T-helper 1 cell treated with Interleukin-12 subunit alpha and Interleukin-12 subunit beta and Interleukin-4 antibody, amounts not matched to agents 30 ng/mL and 1 ng/mL, for 36 hours (primary cell): ENCODE measurements around the gene BIRC5. TPM values are rescaled to one million over a fixed set of nuclear protein-coding genes. Genes with fewer than 3 reads are reported as not detected.
"Not testable (repeated sequence)": the region's sequence is repeated elsewhere in the genome, so short reads cannot be mapped to it uniquely, and the experiment has no call there.

Source experiments
- intact Hi-C: fragments of 100-400 bp; cut with micrococcal nuclease; formaldehyde crosslinking; loops from one replicate; pipeline ENCODE4 v1.15.1; 2024
- total RNA-seq: library from RNA; stranded (reverse); gene quantifications from 2 replicates; pipeline ENCODE4 v1.2.3, GENCODE V29; 2022

BIRC5 gene
- total RNA-seq, result 53.3 and 53.4 TPM in 2 replicates

DNA sequence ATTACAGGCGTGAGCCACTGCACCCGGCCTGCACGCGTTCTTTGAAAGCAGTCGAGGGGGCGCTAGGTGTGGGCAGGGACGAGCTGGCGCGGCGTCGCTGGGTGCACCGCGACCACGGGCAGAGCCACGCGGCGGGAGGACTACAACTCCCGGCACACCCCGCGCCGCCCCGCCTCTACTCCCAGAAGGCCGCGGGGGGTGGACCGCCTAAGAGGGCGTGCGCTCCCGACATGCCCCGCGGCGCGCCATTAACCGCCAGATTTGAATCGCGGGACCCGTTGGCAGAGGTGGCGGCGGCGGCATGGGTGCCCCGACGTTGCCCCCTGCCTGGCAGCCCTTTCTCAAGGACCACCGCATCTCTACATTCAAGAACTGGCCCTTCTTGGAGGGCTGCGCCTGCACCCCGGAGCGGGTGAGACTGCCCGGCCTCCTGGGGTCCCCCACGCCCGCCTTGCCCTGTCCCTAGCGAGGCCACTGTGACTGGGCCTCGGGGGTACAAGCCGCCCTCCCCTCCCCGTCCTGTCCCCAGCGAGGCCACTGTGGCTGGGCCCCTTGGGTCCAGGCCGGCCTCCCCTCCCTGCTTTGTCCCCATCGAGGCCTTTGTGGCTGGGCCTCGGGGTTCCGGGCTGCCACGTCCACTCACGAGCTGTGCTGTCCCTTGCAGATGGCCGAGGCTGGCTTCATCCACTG, at the start of gene BIRC5:
TSS of gene BIRC5 (plus strand) at position 238 of the 690 bp plus-strand sequence. CDS start at position 302, 64 bp downstream.
- intact Hi-C loops, result loop anchor here (1.0 kb wide), 5 partner anchors 27 to 256 kb away; partner anchors contain the start of genes AFMID, SYNGR2, TK1 and TNRC6C

DNA sequence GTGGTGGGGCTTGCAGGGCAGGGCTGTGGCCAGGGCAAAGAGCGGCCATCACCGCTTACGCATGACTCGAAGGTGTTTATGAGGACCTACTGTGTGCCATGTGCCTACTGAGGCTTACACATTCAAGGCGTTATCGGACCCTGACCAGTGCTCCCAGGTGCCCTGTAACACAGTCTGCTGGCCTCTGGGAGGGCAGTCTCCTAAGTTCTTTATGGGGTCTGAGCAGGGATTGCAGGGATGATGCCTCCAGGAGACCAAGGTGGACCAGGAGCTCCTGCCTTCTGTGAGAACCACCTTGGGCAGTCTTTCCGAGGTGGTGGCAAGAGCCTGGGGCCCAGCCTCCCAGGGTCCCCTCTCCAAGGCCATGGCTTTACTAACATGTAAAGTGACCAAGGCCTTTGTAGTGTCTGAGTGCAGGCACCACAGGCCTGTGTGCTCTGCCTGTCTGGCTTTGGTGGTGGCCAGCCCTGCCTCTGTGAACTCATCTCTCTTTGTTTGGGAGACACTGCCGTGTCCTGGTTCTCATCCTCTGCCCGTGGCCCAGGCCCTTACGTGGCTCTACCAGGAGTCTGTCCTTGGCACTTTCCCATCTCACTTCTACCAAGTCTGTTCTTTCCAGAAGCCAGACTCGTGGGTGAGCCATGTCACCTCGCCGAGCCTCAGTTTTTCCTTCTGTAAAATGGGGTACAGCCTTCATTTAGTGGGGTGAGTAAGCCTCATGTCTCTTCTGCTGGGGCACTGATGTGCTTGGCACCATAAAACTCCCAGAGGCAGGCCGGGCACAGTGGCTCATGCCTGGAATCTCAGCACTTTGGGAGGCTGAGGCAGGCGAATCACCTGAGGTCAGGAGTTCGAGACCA, 49.1 kb upstream of the BIRC5 start:
- intact Hi-C loops, result loop anchor here (5.0 to 10.0 kb wide), 2 partner anchors 33 to 810 kb away; partner anchors contain the start of genes LGALS3BP and TMC8

DNA sequence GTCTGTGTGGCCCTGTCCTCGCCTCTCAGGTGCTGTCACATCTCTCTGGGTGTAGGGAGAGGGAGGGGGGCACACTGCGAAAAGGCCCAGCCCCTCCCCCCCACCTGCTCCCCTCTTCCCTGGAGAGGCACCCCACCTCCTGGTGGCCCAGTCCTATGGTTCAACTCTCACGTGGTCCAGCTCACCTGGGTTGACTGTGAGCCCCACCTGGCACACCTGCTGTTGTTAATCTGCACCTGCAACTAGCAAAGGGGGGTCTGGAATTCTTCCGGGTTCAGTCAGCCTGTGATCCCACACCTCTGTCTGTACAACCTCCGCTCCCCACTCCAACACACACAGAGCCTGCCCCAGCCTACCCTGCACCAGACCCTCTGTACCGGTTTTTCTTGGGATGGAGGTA, 47.6 kb upstream of the BIRC5 start:
- intact Hi-C loops, result loop anchor here (5.0 to 10.0 kb wide), 2 partner anchors 34 to 808 kb away; partner anchors contain the start of genes LGALS3BP and TMC8

DNA sequence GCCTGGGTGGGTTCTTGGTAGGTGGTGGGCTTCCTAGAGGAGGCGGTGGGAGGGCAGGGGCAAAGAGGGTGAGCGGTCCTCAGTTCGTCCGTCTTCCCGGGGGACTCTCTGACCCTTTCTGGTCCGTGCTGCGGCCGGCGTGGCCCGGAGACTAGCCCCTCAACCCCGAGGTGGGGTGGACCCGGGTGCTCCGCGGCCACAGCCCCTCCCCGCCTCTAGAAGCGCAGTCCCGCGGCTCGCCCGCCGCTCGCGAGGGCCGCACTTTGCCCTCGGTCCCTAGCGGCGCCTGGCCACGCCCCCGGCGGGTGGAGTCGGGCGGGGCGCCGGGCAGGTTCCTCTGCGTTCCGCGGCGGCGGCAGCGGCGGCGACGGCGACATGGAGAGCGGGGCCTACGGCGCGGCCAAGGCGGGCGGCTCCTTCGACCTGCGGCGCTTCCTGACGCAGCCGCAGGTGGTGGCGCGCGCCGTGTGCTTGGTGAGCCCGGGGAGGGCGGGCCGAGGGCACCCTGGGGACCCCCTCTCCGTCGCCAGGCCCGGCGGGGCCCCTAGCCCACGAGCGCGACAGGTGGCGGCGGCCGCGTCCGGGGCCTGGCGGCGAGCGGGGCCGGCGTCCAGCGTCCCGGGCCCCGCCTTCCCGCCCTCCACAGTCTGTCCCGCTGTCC, 45.7 kb upstream of the BIRC5 start, which contains the start of gene SYNGR2:
TSS of gene SYNGR2 (plus strand) at position 340 of the 661 bp plus-strand sequence. CDS start at position 376, 36 bp downstream.
- intact Hi-C loops, result loop anchor here (1.0 to 10.0 kb wide), 8 partner anchors 19 to 806 kb away; partner anchors contain the start of genes AFMID, BIRC5, LGALS3BP and TK1

DNA sequence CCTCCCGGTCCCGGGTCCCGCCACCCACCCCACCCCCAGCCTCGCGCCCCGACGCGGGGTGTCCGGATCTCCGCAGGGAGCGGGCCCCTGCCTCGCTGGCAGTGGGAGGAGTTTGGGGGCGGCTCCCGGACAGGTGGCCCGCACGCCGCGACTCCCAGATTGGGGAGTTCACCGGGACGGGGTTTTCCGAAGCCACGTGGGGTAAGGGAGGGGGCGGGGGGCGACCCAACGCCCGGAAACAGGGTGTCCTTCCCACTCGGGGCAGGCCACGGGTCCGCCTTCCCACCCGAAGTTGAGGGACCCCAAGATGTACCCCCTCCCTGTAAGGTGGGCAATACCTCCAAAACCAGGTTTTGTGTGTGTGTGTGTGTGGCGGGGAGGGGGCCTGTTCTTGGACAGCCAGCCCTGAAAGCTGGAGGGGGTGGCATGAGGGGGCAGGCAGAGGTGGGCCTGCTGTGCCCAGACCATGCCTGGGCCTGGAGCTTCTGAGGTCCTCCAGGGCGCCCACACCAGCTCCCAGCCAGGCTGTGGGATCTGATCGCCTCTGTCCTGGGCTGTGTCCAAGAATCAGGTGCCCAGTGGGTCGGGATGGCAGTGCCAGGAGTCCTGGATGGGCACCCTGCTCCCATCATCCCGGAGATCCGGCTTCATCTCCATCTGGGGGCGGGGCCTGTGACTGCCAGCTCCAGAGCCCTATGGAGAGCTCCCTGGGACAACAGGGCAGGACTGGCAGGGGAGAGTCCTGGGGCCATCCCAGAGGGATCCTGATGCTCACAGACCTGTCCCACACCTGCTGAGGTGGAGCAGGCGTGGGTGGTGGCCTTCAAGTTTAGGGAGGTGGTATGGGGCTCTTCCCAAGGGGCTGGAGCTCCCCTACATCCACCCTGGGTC, 44.9 kb upstream of the BIRC5 start:
- intact Hi-C loops, result loop anchor here (1.0 to 10.0 kb wide), 8 partner anchors 18 to 806 kb away; partner anchors contain the start of genes AFMID, BIRC5, LGALS3BP and TK1

DNA sequence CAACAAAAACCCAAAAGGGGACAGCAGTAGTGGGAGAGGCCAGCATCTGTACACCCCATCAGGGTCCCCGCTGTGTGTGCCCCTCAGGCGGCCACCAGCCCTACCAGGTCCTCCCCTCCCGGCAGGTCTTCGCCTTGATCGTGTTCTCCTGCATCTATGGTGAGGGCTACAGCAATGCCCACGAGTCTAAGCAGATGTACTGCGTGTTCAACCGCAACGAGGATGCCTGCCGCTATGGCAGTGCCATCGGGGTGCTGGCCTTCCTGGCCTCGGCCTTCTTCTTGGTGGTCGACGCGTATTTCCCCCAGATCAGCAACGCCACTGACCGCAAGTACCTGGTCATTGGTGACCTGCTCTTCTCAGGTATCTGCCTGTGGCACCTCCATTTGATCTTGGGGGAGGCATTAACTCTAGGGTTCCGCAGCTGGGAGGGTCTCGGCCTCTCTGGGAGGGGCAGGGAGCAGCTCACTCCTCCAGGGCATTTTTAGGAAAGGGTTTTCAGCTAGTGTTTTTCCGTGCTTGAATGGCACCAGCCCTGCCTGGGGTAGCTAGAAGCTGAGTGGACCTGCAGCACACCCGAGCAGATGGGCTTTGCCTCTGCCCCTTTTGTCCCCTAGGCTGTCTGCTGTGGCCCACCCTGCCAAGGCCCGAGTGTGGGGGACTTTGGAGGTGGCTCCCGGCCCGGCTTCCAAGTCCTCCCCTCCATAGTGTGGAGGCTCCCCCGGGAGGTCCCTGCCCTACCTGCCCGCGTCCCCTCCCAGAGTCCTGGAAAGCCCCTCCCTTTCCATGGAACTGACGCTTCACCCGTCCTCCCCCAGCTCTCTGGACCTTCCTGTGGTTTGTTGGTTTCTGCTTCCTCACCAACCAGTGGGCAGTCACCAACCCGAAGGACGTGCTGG, 43.1 kb upstream of the BIRC5 start:
- intact Hi-C loops, result no loop called here

DNA sequence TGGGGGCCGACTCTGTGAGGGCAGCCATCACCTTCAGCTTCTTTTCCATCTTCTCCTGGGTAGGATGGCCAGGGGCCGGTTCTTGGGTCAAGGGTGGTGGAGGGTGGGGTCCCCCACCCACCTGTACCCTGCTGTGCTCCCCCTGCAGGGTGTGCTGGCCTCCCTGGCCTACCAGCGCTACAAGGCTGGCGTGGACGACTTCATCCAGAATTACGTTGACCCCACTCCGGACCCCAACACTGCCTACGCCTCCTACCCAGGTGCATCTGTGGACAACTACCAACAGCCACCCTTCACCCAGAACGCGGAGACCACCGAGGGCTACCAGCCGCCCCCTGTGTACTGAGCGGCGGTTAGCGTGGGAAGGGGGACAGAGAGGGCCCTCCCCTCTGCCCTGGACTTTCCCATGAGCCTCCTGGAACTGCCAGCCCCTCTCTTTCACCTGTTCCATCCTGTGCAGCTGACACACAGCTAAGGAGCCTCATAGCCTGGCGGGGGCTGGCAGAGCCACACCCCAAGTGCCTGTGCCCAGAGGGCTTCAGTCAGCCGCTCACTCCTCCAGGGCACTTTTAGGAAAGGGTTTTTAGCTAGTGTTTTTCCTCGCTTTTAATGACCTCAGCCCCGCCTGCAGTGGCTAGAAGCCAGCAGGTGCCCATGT, 42.3 kb upstream of the BIRC5 start:
- intact Hi-C loops, result not testable (repeated sequence)

DNA sequence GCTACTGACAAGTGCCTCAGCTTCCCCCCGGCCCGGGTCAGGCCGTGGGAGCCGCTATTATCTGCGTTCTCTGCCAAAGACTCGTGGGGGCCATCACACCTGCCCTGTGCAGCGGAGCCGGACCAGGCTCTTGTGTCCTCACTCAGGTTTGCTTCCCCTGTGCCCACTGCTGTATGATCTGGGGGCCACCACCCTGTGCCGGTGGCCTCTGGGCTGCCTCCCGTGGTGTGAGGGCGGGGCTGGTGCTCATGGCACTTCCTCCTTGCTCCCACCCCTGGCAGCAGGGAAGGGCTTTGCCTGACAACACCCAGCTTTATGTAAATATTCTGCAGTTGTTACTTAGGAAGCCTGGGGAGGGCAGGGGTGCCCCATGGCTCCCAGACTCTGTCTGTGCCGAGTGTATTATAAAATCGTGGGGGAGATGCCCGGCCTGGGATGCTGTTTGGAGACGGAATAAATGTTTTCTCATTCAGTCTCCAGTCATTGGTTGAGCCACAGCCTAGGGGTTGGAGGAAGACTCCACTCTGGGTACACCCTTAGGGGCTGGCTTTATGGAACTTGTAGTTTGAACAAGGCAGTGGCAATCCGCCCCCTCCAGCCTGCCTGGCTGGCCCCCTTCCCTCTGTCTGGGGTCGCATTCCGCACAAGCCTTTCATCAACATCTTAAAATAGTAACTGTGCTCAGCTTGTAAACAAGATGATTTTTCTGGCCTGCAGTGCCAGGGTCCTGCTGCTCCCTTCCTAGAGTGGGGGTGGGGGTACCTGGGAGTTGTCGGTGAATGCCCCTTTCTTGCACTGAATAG, 41.6 kb upstream of the BIRC5 start:
- intact Hi-C loops, result no loop called here

DNA sequence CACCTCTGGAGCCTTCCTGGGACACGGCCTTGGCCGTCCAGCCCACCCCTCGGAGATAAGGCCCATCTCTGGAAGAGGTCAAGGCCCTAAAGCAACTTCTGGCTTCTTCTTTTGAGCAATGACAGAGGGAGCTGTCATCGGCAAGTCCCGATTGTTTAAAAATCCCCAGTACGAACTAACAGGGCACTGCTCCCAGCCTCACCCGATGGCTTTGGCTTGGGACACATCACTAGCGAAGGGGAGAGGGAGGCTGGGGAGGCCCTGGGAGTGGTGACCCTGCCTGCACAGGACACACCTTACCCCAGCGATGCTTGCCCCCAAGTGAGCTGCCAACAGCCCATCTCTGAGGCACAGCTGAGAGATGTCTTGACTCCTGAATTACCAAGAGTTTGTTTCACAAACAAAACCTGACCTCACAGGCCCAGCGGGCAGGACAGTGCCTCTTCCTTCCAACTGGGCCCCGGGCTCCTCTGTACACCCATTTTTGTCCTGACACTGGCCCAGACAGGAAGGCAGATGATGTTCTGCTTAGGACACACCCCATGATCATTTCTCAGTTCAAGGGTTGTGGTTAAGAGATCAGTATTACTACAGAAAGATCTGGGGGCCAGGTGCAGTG, 40.8 kb upstream of the BIRC5 start:
- intact Hi-C loops, result no loop called here

DNA sequence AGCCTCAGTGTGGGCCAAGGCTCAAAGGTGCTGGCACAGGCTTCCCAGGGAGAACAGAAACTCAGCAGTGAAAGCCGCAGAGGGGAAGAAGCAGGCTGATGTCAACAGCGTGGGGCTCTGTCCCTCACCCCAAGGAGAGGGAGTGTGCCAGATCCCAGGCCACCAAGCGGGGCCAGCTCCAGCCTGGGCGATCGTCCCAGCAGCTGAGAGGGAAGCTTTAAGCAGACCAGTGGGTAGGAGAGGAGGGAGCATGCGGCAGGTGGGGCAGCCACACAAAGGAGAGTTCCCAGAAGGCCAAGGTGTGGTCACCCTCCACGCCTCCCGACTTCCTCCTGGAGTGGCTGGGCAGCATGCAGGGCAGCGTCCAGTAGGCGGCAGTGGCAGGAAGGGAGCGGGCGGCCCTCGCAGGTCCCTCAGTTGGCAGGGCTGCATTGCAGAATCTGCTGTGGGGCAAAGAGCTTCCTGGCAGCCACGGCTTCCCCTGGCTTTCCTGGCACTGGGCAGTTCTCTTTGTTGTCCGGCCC, 39.6 kb upstream of the BIRC5 start:
- intact Hi-C loops, result no loop called here

DNA sequence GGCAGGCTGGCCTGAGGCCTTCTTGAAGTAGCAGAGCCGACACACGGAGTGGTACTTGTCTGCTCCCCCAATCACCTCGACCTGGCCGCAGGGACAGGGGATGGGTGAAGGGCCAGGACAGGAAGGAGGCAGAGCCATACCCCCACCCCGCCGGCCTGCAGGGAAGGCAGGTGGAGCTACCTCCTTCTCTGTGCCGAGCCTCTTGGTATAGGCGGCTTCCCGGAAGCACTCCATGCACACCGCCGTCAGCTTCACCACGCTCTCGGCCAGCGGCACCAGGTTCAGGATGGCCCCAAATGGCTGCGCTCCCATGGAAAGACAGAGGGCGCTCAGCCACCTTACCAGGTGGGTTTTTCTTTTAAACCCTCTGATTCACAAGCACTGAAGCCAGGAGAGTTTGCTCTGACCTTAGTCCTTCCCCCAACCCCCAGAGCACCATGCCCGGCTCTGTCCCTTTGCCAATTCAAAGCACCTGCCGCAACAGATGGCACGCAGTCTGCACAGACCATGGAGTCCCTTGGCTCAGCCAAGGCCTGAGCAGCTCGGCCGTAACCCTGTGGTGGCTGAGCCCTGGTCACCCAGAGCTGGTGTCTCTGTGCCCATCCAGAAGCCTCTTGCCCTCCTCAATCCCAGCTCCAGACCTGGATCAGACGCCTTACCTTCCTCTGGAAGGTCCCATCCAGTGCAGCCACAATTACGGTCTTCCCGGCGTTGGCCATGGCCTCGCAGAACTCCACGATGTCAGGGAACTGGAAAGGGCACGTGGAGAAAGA, 39.0 kb upstream of the BIRC5 start:
- intact Hi-C loops, result loop anchor here (5.0 kb wide), 1 partner anchor 293 kb away; no protein-coding TSS in a partner anchor

DNA sequence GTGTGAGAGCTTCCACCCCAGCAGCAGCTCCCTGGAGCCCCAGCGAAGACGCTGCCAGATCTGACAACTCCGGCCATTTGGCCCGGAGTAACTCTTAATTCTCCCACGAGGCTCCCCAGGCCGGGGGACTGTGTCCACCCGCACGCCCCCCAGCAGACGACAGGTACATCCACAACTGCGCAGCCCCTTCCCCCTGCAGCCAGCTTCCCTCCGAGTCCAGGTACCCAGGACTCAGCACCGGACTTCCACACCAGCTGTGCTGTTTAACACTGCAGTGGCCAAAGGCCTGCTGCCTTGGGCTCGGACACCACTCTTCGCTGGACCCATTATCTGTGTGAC, 38.4 kb upstream of the BIRC5 start:
- intact Hi-C loops, result loop anchor here (5.0 kb wide), 1 partner anchor 293 kb away; no protein-coding TSS in a partner anchor

DNA sequence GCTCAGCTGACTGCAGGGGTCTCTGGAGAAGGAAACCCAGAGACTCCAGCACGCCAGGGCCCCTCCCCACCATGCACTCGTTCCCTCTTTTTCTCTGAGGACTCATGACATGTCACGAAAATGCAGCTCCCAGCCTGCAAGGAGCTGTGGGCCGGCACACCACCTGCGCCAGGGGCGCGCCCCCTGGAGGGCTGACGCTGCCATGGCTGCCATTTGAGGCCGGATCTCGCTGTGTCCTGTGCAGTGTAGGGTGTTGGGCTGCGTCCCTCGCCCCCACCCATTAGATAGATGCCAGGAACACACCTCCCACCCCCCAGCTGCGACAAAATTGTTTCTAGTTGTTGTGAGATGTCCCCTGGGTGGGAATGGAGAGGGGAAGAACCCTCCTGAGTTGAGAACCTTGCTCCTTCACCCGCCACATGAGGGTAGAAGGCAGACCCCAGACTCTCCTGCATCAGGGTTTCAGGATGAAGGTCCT, 37.5 kb upstream of the BIRC5 start:
- intact Hi-C loops, result loop anchor here (1.0 to 5.0 kb wide), 6 partner anchors 11 to 294 kb away; partner anchors contain the start of genes AFMID and TK1

DNA sequence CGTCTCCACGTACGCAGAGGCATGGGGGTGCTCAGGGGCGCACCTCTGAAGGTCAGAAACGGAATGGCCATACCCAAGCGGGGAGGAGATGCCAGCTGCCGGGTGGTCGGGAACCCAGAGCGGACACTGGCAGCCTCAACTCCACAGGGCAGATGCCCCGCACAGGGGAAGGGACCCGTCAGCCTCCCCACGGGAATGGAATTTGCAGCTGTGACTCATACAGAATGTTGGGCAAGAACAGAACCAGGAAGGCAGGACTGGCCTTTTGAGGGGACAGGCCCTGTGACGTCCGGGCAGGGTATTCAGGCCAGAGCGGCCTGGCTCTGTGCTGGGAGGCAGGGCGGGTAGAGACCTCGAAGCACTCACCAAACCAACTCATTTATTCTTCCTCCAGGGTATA, 34.7 kb upstream of the BIRC5 start:
- intact Hi-C loops, result loop anchor here (5.0 kb wide), 1 partner anchor 297 kb away; no protein-coding TSS in a partner anchor

DNA sequence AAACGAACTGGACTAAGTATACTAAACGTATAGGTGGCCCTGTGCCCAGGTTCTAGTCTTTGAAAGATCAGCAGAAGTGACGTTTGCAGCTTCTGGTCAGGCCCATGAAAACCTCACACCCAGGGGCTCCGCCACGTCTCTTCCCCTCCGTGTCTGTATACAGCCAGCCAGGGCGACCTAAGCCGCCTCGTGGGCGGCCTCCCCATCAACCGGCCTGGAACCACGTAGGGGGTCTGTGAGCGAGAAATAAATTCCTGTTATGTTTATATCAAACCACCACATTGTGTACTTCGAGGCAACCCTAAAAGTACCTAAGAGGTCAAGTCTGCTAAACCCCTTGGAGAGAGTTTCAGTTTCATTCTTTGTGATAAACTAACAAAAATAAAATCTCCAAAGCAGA, 34.0 kb upstream of the BIRC5 start:
- intact Hi-C loops, result no loop called here

DNA sequence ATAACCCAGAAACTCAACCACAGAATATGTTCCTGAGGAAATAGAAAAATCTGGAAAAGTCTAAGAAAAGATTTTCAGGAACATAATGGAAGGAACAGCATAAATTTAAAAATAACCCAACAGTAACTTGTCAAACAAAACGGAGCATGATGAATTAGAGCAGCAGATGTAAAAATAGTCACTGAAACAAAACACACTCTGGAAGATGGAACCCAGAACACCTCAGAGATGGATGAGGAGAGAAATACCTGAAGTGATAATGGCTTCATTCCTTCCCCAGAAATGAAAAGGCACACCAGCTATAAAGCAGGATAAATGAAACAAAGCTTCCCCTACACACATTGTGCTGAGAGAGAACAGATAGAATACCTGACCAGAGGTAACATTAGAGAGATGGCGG, 33.5 kb upstream of the BIRC5 start:
- intact Hi-C loops, result no loop called here
